Dedifferentiated amniotic fluid mesenchymal stem cell (primary cell): ENCODE results near the gene FAM171A2.

Experiments
- DNase-seq: peaks from one replicate; pipeline ENCODE4 v3.0.0-alpha.2; 2016; ENCODE audit errors: extremely low spot score

FAM171A2 gene

GRCh38 chr17:44323359-44324091 is 40.1 kb downstream of the FAM171A2 start:
- DNase-seq: no peak

- DNase-seq: no peak
Observed at GRCh38 chr17:44322236-44322895, 41.3 kb downstream of the FAM171A2 start.

- DNase-seq: no peak
Observed at GRCh38 chr17:44321246-44322120, 42.2 kb downstream of the FAM171A2 start.

- no peak for DNase-seq
Observed at GRCh38 chr17:44320066-44320465, 43.6 kb downstream of the FAM171A2 start.

- no peak for DNase-seq
Observed at GRCh38 chr17:44318077-44318892, 45.4 kb downstream of the FAM171A2 start.

- no peak for DNase-seq
Observed at GRCh38 chr17:44317545-44317944, 46.1 kb downstream of the FAM171A2 start.

- DNase-seq: no peak
Observed at GRCh38 chr17:44315760-44316731, 47.6 kb downstream of the FAM171A2 start.

GRCh38 chr17:44314869-44315661 is 48.6 kb downstream of the FAM171A2 start:
- no peak for DNase-seq

- DNase-seq: no peak
Observed at GRCh38 chr17:44314524-44314868, 49.2 kb downstream of the FAM171A2 start.

- DNase-seq: no peak
Observed at GRCh38 chr17:44314031-44314430, 49.6 kb downstream of the FAM171A2 start.

- no peak for DNase-seq
Observed at GRCh38 chr17:44312396-44313104, 51.1 kb downstream of the FAM171A2 start.

GRCh38 chr17:44311562-44312181 is 52.0 kb downstream of the FAM171A2 start:
- no peak for DNase-seq

- DNase-seq: no peak
Observed at GRCh38 chr17:44310609-44311376, 52.9 kb downstream of the FAM171A2 start.

- DNase-seq: no peak
Observed at GRCh38 chr17:44310188-44310587, 53.5 kb downstream of the FAM171A2 start.

- no peak for DNase-seq
Observed at GRCh38 chr17:44309472-44309871, 54.2 kb downstream of the FAM171A2 start.

GRCh38 chr17:44308865-44309264 is 54.8 kb downstream of the FAM171A2 start:
- DNase-seq: no peak

- DNase-seq: peak; percentile 66
Observed at GRCh38 chr17:44308320-44308818, 55.3 kb downstream of the FAM171A2 start, which contains the start of gene RUNDC3A. Gene RUNDC3A (plus strand): TSS chr17:44308601. CDS start chr17:44308833, 232 bp downstream.
